ENCODE data around the gene LRRC45.

- TF ChIP-seq CTCF (conservative IDR thresholded peaks at IDR 0.05 in 1 of 2, IDR thresholded peaks at IDR 0.05 in 1 of 2; ENCODE audit: low read depth in 1 of 2, low read length in 2 of 2) (no peak), EZH2 (IDR thresholded peaks at IDR 0.05; ENCODE audit: low read length, missing control alignments) (no peak)
Measured at GRCh38 chr17:81978524-81979298, 44.4 kb upstream of the LRRC45 start.
